Activated naive CD4-positive, alpha-beta T cell treated with anti-CD3 and anti-CD28 coated beads, Interleukin-2, amount 10 ng/mL, durations not matched to agents 7 days and 5 days (primary cell): ENCODE data around the gene ETNK2.

Experiments used
- CTCF ChIA-PET: fragments of 350-600 bp; sonication (Branson Sonifier 250); formaldehyde crosslinking; loops from one replicate; lab custom pipeline; 2021; ENCODE audit warnings: antibody characterized with exemption; lab: Charles Lee
- DNase-seq: peaks from one replicate; pipeline ENCODE4 v3.0.0-alpha.2; 2020
- H3K27ac Mint-ChIP-seq: one replicate; pipeline ENCODE4 v1.8.0; 2021; ENCODE audit warnings: mild to moderate bottlenecking, moderate library complexity, mixed read lengths
- H3K27me3 Mint-ChIP-seq: one replicate; pipeline ENCODE4 v1.8.0; 2021; ENCODE audit warnings: mild to moderate bottlenecking, mixed read lengths
- H3K36me3 Mint-ChIP-seq: one replicate; pipeline ENCODE4 v1.8.0; 2021; ENCODE audit warnings: mixed read lengths
- H3K4me1 Mint-ChIP-seq: one replicate; pipeline ENCODE4 v1.8.0; 2021; ENCODE audit warnings: mixed read lengths
- H3K4me3 Mint-ChIP-seq: one replicate; pipeline ENCODE4 v1.8.0; 2021; ENCODE audit warnings: mild to moderate bottlenecking, moderate library complexity, mixed read lengths
- H3K9me3 Mint-ChIP-seq: one replicate; pipeline ENCODE4 v1.8.0; 2021; ENCODE audit warnings: mixed read lengths

Gene ETNK2

DNA sequence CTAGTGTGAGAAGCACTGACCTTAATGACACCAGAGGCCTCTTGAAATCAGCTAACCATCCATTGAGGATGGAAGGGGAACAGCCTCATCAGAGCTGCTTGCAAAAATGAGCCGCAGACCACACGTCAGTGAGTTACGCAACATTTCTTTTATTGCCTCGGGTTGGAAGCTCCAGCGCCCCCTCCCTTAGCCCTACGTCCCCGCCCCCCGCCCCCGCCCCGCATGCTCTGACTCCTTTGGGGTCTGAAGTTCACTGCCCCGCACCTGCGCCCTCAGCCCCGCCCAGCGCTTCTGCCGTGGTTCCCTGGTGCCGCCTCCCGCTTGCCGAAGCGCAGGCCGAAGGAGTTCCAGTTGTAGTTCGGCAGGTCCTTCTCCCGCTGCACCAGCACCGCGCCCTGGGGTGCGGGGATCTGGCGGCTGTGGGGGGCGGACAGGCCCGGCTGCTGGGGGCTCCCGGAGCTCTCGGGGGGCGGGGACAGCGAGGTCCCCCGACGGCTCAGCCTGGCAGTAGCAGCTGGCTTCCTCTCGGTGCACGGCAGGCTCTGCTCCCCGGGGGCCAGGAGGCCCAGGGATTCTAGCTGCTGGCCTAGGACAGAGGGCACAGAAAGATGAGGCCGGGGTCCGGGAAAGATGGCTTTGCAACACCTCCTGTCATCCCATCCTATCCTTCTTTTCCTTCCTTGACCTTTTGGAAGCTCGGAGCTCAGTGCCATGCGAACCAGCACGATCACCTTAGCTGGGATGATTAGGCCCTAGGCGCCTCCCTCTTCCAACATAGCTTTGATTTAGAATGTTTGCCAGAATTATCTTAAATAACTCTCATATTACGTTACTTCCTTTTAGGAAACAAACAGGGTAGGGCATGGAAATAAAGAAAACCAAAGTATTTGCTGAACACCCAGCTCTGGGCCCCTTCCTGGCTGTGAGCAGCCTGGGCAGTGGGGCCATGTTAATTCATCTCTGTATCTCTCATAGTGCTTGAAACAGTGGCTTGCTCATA is 38.7 kb upstream of the ETNK2 start:
- H3K4me3 Mint-ChIP-seq: no peak overlapping the region
- H3K36me3 Mint-ChIP-seq: no peaks in the 10 kb centered on the region
- peaks cover 7% of the 10 kb centered on the region for H3K4me1 Mint-ChIP-seq
- DNase-seq: no peak
- CTCF ChIA-PET: interaction anchor here (1.0 to 2.3 kb wide), 6 partner anchors 16 to 173 kb away, joined by 3 to 8 read pairs (median 5); no protein-coding TSS in a partner anchor
- H3K27ac Mint-ChIP-seq: no peak overlapping the region
- H3K9me3 Mint-ChIP-seq: peaks cover 5% of the 10 kb centered on the region
- peaks cover 86% of the 10 kb centered on the region for H3K27me3 Mint-ChIP-seq

DNA sequence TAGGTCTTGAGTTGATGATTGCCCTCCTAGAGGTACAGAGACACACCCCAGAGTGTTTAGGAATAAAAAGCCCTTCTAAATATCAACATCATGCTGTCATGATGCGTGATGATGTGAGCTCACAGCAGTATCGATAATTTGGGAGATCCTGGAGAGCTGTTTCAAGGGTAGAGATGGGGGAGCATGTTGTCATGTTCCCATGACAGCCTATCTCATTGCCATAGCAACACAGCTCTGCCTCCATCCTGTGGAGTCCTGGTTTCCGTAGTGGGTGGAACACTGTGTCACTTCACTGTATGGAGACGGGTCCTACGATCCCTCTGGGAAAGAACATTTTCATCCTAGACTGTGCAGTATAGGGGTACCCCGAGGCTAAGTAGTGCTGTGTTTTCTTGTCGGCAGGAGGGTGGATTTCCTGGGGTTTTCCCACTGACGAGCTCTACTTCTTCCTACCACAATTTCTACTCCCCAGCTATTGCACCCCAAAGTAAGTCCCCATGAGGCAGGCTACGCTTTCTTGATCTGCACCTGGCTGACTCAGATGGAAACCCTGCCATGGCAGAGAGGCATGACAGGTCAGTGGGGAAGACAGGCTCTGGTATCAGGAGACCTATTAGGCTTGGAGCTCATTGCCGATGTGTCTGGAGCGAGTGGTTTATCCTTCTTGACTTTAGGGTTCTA is 37.3 kb upstream of the ETNK2 start:
- no peak for DNase-seq
- CTCF ChIA-PET: interaction anchor here (1.2 to 1.9 kb wide), 4 partner anchors 17 to 175 kb away, joined by 3 to 6 read pairs (median 6); no protein-coding TSS in a partner anchor
- peaks cover 97% of the 10 kb centered on the region for H3K27me3 Mint-ChIP-seq
- peaks cover 7% of the 10 kb centered on the region for H3K4me1 Mint-ChIP-seq
- no peak overlapping the region for H3K4me3 Mint-ChIP-seq
- H3K27ac Mint-ChIP-seq: no peak overlapping the region
- H3K9me3 Mint-ChIP-seq: no peaks in the 10 kb centered on the region
- no peaks in the 10 kb centered on the region for H3K36me3 Mint-ChIP-seq

DNA sequence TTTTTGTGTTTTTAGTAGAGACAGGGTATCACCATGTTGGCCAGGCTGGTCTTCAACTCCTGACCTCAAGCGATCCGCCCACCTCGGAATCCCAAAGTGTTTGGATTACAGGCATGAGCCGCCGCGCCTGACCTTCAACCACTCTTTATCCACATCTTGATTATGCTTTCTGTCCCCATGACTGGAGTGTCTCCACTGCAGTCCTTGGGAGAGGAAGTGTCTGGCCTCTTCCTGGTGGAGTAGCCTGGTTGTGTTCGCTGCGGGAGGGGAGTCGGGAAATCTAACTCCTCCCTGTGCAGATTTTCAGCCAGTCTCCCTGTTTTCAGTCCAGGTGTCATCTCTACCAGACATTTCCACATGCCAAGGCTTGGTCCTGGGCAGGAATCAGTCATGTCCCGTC is 34.8 kb upstream of the ETNK2 start:
- peaks cover 76% of the 10 kb centered on the region for H3K27me3 Mint-ChIP-seq
- no peak for DNase-seq

DNA sequence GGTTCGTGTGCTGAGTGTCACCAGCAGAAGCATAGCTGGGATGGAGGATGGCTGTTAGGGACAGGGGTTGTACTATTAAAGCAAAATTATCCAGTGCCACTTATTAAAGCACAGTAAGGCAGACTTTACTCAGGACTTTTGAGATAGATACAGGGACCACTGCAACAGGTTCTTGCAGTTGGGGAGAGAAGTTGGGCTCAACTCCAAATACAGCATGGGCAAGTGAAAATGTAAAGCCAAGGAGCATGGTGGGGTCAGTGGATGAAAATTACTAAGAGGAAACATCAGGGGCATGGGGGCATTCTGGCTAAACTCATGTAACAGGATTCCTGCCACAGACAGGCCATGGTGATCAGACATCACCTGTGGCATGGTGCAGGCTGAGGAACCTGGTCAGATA is 29.3 kb upstream of the ETNK2 start:
- no peak for DNase-seq
- no peak overlapping the region for H3K4me3 Mint-ChIP-seq
- peaks cover 42% of the 10 kb centered on the region for H3K27me3 Mint-ChIP-seq
- CTCF ChIA-PET: no interaction called here
- H3K36me3 Mint-ChIP-seq: no peaks in the 10 kb centered on the region
- H3K4me1 Mint-ChIP-seq: no peaks in the 10 kb centered on the region
- H3K9me3 Mint-ChIP-seq: no peaks in the 10 kb centered on the region
- no peak overlapping the region for H3K27ac Mint-ChIP-seq

More for the DNA sequence above, 34.8 kb upstream of the ETNK2 start:
- no peaks in the 10 kb centered on the region for H3K9me3 Mint-ChIP-seq
- peaks cover 7% of the 10 kb centered on the region for H3K4me1 Mint-ChIP-seq
- CTCF ChIA-PET: no interaction called here
- no peaks in the 10 kb centered on the region for H3K36me3 Mint-ChIP-seq
- H3K27ac Mint-ChIP-seq: no peak overlapping the region
- H3K4me3 Mint-ChIP-seq: no peak overlapping the region

DNA sequence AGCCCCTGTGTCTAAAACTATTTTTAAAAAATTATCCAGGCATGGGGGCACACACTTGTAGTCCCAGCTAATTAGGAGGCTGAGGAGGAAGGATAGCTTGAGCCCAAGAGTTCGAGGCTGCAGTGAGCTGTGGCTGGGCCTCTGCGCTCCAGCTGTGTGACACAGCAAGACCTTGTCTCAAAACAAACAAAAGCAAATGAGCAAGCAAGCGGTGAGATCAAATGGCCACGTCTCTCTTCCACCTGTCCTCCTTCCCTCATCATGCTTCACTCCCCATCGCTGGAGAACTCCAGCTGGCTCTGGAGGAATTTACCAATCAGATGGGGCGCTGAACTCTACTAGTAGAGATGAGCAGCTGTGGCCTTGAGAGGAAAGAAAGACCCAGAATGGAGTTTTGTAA is 28.3 kb upstream of the ETNK2 start:
- H3K27me3 Mint-ChIP-seq: peaks cover 34% of the 10 kb centered on the region
- no peaks in the 10 kb centered on the region for H3K36me3 Mint-ChIP-seq
- H3K9me3 Mint-ChIP-seq: no peaks in the 10 kb centered on the region
- no peak for DNase-seq
- no peaks in the 10 kb centered on the region for H3K4me1 Mint-ChIP-seq
- no peak overlapping the region for H3K4me3 Mint-ChIP-seq
- CTCF ChIA-PET: interaction anchor here (1.0 to 1.3 kb wide), 4 partner anchors 13 to 627 kb away, joined by 3 to 5 read pairs (median 3); partner anchors contain the start of gene GOLT1A
- no peak overlapping the region for H3K27ac Mint-ChIP-seq

DNA sequence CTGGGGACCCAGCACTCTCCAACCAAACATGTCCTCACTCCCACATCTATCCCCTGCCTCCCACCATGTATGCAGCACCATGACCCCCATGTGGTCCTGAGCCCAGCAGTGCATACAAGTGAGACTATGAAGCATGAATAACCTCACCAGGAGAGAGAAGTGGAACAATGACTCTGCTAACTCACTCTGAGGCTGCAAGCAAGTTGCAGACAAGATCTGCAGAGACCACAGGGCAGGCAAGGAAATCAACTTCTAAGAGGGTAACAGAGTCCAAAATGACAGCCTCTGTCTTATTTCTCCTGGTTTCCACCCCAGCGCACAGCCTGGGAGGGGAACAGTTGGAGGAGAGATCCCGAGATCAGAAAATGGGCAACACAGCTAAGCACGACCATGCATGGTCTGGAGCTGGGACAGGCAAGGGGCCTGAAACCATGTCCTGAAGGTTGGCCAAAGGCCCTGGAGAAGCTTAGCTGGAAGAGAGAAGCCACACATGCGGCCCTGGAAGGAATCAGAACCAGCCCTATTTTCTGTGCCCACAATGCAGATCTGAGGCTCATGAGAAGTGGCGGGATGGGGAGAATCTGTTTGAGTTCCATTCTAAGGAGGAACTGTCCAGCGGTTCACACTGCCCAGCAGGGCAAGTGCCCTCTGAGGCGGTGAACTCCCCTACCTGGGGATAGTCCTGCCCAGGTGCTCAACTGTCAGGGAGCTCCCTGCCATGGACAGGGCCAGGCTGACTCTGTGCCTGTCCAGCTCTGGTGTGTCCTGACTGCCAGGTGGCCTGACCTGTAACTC is 26.8 kb upstream of the ETNK2 start:
- H3K9me3 Mint-ChIP-seq: peaks cover 1% of the 10 kb centered on the region
- peaks cover 21% of the 10 kb centered on the region for H3K27me3 Mint-ChIP-seq
- CTCF ChIA-PET: interaction anchor here (1.1 kb wide), 1 partner anchor 36 kb away, joined by 3 read pairs; the partner anchor contains the start of gene GOLT1A
- H3K36me3 Mint-ChIP-seq: no peaks in the 10 kb centered on the region
- H3K4me1 Mint-ChIP-seq: no peaks in the 10 kb centered on the region
- no peak overlapping the region for H3K4me3 Mint-ChIP-seq
- no peak overlapping the region for H3K27ac Mint-ChIP-seq
- DNase-seq: no peak

DNA sequence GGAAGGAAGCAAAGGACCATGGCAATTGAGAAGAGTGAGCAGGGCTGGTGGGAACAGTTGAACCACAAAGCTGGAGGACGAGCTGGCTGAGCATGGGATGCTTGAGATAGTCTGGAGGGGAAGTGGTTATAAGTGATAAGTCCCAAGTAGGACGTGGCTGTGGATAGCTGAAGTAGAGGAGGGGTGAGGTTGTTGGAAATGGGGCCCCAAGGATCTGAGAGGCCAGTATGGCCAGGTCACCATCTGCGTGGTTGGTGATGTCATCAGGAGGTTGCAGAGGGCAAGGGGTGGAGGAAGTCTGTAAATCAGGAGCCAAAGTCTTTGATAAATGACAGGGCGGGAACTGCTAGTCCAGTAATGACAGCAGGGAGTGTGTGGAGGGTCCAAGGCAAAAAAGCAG is 25.3 kb upstream of the ETNK2 start:
- Mint-ChIP-seq H3K4me1 (no peaks in the 10 kb centered on the region), H3K27me3 (peaks cover 24% of the 10 kb centered on the region), H3K27ac (no peak overlapping the region), H3K36me3 (no peaks in the 10 kb centered on the region), H3K9me3 (peaks cover 8% of the 10 kb centered on the region), H3K4me3 (no peak overlapping the region)
- CTCF ChIA-PET: interaction anchor here (0.6 to 1.9 kb wide), 2 partner anchors 15 to 30 kb away, joined by 3 to 6 read pairs; no protein-coding TSS in a partner anchor
- DNase-seq: no peak

DNA sequence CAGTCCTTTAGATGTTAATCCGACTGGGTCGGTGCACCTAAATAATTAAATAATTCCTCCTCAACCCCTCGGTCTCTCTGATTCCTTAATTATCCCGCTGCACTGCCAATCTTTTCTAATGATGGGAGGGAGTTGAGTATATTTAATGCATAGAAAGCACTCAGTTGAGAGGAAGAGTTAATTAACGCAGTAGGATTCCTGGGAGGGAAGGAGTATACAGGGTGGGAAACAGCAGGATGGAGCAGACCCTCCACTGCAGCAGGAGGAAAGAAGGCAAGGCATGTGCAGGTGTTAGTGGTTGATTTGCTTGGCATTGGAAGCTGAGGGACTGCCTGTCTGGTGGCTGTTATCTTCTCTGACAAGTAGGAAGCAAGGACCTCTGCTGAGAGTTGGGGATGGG is 24.2 kb upstream of the ETNK2 start:
- no peak overlapping the region for H3K4me3 Mint-ChIP-seq
- H3K36me3 Mint-ChIP-seq: no peaks in the 10 kb centered on the region
- peaks cover 14% of the 10 kb centered on the region for H3K9me3 Mint-ChIP-seq
- CTCF ChIA-PET: no interaction called here
- H3K4me1 Mint-ChIP-seq: no peaks in the 10 kb centered on the region
- H3K27ac Mint-ChIP-seq: no peak overlapping the region
- DNase-seq: no peak
- peaks cover 24% of the 10 kb centered on the region for H3K27me3 Mint-ChIP-seq

DNA sequence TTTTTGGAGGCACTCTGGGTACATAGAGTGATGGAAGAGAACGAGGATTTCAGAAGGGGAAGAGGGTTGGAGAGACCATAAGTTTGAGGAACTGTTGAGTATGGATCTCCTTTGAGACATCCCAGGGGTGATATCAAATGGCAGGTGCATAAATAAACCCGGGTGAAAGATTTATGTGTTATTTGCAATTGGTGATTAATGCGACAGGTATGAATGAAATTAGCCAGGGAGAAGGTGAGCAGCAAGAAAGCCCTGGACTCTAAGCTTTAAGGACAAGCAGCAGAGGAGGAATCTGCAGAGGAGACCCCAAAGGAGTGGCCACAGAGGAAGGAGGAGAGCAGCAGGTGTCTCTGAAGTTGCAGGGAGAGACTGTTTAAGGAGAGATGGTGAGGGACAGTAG is 23.1 kb upstream of the ETNK2 start:
- peaks cover 17% of the 10 kb centered on the region for H3K27me3 Mint-ChIP-seq
- peaks cover 25% of the 10 kb centered on the region for H3K9me3 Mint-ChIP-seq
- H3K36me3 Mint-ChIP-seq: no peaks in the 10 kb centered on the region
- no peak overlapping the region for H3K27ac Mint-ChIP-seq
- CTCF ChIA-PET: interaction anchor here (0.8 kb wide), 1 partner anchor 31 kb away, joined by 4 read pairs; no protein-coding TSS in a partner anchor
- H3K4me3 Mint-ChIP-seq: no peak overlapping the region
- no peaks in the 10 kb centered on the region for H3K4me1 Mint-ChIP-seq
- no peak for DNase-seq

DNA sequence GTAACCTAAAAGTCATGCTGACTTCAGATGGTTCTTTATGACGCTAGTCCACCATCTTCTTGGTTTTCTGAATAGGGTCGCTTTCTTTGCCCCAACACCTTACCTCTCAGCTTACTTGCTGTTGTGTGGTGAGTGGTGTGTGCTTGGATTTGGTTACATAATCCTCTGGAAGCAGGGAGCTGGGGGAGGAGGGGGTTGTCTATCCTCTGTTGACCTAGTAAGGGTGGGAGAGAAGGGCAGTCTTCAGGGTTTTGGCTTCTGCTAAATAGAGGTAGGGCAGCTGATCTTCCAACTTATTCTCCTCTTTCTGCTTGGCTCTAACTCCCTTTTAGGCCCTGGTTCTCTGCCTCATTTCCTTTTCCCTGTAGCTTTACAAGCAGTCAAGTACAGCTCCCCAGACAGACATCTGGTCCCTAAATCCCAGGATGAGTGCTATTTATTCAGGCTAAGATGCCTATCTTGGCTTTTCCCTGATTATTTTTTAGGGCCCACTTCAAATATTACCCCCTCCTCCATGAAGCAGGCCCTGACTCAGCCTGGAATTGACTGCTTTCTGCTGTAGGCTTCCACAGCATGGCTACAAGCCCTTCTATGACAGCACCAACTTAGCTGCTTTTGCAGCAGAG is 20.7 kb upstream of the ETNK2 start:
- Mint-ChIP-seq H3K36me3 (no peaks in the 10 kb centered on the region), H3K4me1 (no peaks in the 10 kb centered on the region), H3K27ac (no peak overlapping the region), H3K4me3 (no peak overlapping the region), H3K27me3 (peaks cover 4% of the 10 kb centered on the region), H3K9me3 (peaks cover 41% of the 10 kb centered on the region)
- CTCF ChIA-PET: interaction anchor here (0.6 to 1.0 kb wide), 2 partner anchors 9 to 191 kb away, joined by 3 read pairs; no protein-coding TSS in a partner anchor
- no peak for DNase-seq

DNA sequence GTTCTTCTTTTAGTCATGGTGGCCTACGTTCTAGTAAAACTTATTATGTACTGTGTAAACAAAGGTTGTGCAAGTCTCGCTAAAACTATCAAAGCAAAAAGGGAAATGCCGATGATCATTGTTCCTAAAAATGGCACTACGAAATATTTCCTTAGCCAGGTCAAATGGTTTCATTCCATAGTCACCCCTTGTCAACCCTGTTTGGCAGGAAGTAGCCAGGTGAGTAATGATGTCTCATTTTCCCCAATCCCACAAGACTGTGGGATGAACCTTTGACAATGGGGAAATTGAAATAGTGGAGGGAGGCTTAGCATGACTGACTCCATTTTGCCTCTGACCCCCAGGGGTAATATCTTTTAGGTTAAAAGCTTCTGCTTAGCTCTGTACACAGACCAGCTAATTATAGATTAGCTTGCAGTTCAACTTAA is 19.9 kb upstream of the ETNK2 start:
- CTCF ChIA-PET: no interaction called here
- Mint-ChIP-seq H3K4me1 (no peaks in the 10 kb centered on the region), H3K27ac (no peak overlapping the region), H3K36me3 (no peaks in the 10 kb centered on the region), H3K4me3 (no peak overlapping the region), H3K27me3 (peaks cover 4% of the 10 kb centered on the region), H3K9me3 (peaks cover 46% of the 10 kb centered on the region)
- DNase-seq: no peak

DNA sequence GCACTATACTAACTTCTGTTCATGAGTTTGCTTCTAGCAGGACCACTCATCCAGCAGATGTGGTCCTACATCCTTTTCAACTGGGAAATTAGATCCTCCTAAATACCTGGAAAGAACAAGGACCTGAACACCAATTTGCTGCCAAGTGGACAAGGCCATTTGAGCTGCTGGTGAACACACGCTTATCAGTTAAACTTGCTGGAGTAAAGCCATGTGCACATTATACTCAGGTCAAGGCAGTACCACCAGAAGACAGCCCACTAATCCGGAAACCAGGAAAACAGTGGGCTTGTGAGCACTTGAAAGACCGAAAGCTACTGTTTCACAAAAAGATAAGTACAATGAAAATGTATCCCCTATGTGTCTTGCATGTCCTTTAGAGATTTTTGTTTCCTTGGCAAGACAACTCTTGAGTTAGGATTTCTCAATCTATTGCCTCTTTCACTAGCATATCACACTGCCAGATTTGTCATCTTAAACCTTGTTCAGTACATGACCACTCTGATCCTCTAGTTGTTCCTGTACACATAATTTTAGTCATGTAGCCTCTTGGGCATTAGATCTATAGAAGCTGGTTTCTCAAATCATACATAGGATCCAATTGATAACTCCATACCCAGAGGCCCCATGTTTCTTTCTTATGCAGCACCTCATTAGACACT is 18.8 kb upstream of the ETNK2 start:
- no peaks in the 10 kb centered on the region for H3K36me3 Mint-ChIP-seq
- no peaks in the 10 kb centered on the region for H3K4me1 Mint-ChIP-seq
- CTCF ChIA-PET: no interaction called here
- H3K27ac Mint-ChIP-seq: no peak overlapping the region
- H3K9me3 Mint-ChIP-seq: peaks cover 46% of the 10 kb centered on the region
- DNase-seq: no peak
- H3K4me3 Mint-ChIP-seq: no peak overlapping the region
- peaks cover 10% of the 10 kb centered on the region for H3K27me3 Mint-ChIP-seq

DNA sequence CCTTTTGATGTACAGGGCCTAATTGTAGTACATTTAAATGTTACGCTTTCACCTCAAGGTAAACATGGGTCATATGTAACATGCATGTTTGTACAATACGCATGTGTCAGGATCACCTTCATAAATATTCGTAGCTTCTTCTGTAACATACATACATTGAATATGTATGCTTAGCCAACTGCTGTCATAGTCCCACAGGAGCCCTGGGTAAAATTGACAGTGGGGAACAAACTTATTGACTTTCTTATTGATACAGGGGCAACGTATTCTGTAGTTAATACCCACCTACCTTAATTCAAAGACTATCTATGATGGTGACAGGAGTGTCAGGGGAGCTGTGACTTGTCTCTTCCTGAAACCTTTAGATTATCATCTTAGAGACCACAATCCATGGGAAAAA is 18.0 kb upstream of the ETNK2 start:
- H3K36me3 Mint-ChIP-seq: no peaks in the 10 kb centered on the region
- no peaks in the 10 kb centered on the region for H3K4me1 Mint-ChIP-seq
- peaks cover 10% of the 10 kb centered on the region for H3K27me3 Mint-ChIP-seq
- DNase-seq: no peak
- H3K9me3 Mint-ChIP-seq: peaks cover 46% of the 10 kb centered on the region
- H3K4me3 Mint-ChIP-seq: no peak overlapping the region
- no peak overlapping the region for H3K27ac Mint-ChIP-seq
- CTCF ChIA-PET: interaction anchor here (0.8 kb wide), 1 partner anchor 229 kb away, joined by 3 read pairs; no protein-coding TSS in a partner anchor
